ENCODE measurements around the gene UQCRQ. TPM values are rescaled to one million over a fixed set of nuclear protein-coding genes. Genes with fewer than 3 reads are reported as not detected.

UQCRQ gene
- total RNA-seq, 1 donor from 2014 or later: 101 TPM

- no peak for DNase-seq (ENCODE audit: low spot score)
Observed at GRCh38 chr5:132870801-132871200, 4.4 kb downstream of the UQCRQ start.

DNA sequence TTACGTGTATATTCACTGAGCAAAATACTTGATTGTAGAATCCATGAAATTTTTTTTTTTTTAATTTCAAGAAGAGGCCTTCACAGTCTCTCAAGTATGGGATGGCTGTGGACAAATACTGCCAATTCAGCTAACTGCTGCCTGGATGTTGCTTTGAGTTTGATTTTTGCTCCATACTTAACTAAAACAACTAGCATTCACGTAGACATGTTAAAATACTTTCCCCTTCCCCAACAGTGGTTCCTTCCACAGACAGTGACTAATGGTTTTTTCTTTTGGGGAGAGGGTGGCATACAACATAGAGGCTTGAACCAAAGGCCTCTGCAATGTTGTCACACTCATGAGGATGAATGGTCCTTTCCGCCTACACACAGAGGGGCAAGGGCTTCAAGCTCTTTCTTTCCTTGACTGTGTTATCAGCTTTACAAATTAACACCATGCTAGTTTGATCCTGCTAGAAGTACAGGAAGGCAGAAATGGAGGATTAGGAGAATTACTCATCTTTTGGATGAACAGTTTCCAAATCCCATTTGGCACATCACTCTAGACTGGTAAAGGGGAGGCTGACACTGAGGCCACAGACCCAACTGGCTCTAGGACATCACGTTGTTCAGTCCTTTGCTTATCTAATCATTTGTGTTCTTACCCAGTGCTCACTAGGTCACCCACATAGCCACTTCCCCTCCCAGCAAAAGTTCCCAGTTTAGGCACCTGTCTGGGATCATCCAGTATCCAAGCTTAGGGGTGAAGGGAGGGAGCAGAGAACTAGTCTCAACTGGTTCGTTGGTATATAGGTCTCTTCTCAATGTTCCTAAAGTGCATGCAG is 5.2 kb downstream of the UQCRQ start:
- DNase-seq (ENCODE audit: low spot score): no peak

DNA sequence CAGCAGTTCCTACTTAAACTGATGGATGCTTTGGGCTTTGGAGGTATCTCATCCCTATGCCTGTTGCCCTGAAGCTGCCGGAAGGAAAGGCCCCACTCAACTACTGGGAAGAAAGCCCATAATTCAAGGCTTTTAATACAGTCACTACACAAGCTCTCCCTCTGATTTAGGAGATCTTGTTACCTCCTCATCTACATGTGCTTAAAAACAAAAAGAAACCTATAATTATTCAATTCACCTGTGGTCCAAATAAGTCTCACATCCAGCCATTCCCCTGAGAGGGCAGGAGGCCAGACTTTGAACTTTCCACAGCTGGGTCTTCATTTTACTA is 6.3 kb downstream of the UQCRQ start:
- no peak for DNase-seq (ENCODE audit: low spot score)

DNA sequence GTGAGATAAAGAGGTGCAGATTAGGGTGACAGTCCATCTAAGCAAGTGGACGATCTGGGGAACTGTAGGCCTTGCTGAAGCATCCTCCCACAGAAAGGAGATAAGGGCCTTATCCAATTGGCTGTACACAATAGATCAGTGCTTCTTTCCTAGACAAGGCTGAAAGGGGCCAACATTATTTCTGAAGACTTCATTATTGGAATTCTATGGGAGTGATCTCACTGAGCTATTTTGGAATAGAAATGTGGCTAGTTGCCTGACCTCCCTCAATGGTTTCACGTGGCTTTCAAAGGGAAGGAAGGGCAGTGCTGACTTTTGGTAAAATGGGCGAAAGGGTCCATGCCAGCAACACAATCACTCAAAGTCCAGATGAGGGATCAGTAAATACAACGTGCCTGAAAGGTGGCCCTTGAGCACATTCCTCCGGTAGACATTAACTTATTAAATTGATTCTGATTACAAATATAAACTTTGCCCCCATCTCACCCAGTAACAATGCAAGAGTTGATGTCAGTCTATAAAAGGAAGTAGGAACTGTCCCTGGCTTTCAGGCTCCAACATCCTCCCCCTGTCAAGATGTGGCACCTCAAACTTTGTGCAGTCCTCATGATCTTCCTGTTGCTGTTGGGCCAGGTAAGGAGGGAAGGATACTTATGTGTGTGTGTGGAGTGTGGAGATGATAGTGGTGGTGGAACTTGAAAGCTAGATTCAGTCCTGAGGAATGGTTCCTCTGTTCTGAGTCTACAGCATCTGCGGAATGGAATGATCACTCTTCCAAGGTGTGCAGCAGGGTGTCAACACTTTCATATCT is 6.9 kb downstream of the UQCRQ start, which contains the start of gene LEAP2:
Gene LEAP2 (plus strand): TSS at position 550 of the 811 bp plus-strand sequence. CDS start 27 bp downstream, at position 577.
- DNase-seq (ENCODE audit: low spot score): no peak

- no peak for DNase-seq (ENCODE audit: low spot score)
Observed at GRCh38 chr5:132873930-132874271, 7.5 kb downstream of the UQCRQ start.

- no peak for DNase-seq (ENCODE audit: low spot score)
Observed at GRCh38 chr5:132876020-132876759, 9.7 kb downstream of the UQCRQ start.

DNA sequence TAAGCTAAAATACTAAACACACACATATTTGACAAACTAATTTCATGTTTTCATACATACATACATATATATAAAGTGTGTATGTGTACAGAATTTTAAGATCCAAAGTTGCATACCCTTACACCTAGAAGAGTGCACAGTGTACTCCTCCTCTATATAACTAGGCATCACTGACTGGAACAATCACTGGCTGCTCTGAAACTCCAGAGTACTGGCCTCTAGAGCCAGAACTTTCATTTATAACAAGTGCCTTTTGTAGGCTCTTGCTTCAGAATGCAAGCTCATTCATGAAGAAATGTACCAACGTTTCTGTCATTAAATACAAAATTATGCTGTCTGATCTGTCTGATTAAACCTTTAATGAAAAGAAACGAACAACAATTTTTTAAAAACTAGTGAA is 11.0 kb downstream of the UQCRQ start:
- DNase-seq (ENCODE audit: low spot score): no peak

GRCh38 chr5:132877938-132878337 is 11.5 kb downstream of the UQCRQ start:
- DNase-seq (ENCODE audit: low spot score): no peak

DNA sequence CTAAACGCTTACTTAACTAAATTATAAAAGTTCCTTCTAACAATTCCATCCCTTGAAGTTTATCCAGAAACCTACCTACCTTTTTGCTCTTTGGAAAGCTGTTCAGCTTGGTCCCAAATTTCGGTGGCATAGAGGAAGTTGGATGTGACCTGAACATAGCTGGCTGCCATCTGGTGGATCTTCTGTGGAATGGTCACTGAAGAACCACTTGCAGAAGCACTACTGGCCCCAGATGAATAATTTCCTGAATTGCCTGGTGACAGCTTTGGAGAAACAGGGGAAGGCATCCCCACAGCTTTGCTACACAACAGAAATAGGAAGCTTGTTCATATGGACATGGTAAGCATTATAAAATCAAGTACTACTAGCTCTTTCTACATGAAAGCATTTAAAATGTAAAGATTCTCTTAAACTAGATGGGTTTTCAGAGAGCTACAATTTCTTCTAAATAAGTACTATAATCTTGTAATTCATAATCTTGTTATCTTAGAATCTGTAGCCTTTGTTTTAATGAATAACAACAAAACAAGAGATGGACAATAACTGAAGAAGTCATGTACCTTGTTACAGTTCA is 16.9 kb downstream of the UQCRQ start:
- DNase-seq (ENCODE audit: low spot score): peak; percentile 55

- DNase-seq (ENCODE audit: low spot score): no peak
Observed at GRCh38 chr5:132884548-132884947, 18.1 kb downstream of the UQCRQ start.

- no peak for DNase-seq (ENCODE audit: low spot score)
Observed at GRCh38 chr5:132886064-132886823, 19.8 kb downstream of the UQCRQ start.

GRCh38 chr5:132887283-132887682 is 20.8 kb downstream of the UQCRQ start:
- DNase-seq (ENCODE audit: low spot score): no peak

DNA sequence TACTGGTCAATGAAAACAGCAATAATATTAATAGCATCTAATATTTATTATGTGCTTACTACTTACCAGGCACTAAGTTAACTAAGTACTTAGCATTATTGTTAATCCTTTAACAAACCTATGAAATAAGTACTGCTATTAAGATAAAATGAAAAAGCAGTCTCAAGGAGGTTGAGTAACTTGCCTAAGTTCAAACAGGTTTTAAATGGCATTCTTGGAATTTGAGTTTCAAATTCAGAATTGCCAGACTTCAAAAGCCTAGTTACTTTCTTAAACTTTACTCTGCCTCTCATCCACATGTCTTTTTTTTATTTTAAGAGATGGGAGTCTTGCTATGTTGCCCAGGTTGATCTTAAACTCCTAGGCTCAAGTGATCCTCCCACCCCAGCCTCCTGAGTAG is 23.1 kb downstream of the UQCRQ start:
- DNase-seq (ENCODE audit: low spot score): no peak

DNA sequence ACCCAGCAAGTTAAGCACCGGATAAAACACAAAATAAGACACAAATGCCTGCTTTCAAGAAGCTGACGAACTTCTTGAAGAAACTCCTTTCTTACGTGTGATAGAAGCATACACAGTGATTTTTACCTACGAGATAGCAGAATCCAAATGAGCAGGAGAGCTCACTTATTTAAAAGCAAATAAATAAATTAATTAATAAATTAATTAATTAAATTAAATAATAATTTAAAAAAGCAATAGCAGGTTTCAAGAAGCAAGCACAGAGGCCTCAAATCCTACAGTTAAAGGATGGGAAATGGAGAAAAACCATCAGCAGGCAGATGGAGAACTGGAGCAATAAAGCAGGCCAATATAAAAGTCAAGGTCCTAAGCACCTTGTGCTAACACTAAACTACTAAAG is 24.4 kb downstream of the UQCRQ start:
- no peak for DNase-seq (ENCODE audit: low spot score)

- no peak for DNase-seq (ENCODE audit: low spot score)
Observed at GRCh38 chr5:132895719-132896305, 29.4 kb downstream of the UQCRQ start.

DNA sequence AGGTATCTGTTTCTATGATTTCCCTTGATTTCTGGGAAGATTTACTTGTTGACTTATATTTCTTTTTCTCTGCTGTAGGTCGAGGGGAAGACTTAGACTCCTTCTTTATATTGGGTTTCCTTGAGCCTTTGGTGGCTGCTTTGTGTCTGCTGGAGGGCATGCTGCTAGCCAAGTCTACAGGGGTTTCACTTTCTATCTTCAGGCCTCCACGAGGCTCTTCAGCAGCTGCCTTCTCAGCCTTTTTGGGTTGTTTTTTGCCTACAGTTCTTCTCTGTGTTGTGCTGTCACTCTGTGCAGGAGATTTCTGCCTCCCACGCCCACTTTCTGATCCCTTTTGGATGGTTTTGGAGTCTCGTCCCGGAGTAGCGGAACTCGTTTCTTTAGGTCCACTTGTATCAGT is 30.2 kb downstream of the UQCRQ start:
- DNase-seq (ENCODE audit: low spot score): no peak

- no peak for DNase-seq (ENCODE audit: low spot score)
Observed at GRCh38 chr5:132898094-132898493, 31.7 kb downstream of the UQCRQ start.

- DNase-seq (ENCODE audit: low spot score): no peak
Observed at GRCh38 chr5:132901036-132901435, 34.6 kb downstream of the UQCRQ start.

DNA sequence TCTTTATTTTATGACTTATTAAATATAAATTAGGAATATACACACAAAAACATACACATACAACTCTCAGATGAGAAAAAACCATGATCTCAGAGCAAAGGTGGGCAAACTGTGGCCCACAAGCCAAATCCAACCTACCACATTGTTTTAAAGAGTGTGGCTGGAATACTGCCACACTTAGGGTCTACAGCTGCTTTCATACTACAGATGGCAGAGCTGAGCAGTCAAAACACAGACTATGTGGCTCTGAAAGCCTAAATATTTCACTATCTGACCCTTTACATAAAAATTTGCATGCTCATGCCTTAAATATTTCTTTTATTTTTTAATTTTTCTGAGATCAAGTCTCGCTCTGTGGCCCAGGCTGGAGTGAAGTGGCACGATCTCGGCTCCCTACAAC is 35.3 kb downstream of the UQCRQ start:
- no peak for DNase-seq (ENCODE audit: low spot score)

GRCh38 chr5:132905938-132906337 is 39.5 kb downstream of the UQCRQ start:
- no peak for DNase-seq (ENCODE audit: low spot score)

- no peak for DNase-seq (ENCODE audit: low spot score)
Observed at GRCh38 chr5:132907161-132907560, 40.7 kb downstream of the UQCRQ start.
